Calu3 (cell line): ENCODE measurements around the gene FKBP15. TPM values are rescaled to one million over a fixed set of nuclear protein-coding genes. Genes with fewer than 3 reads are reported as not detected.

Source experiments
- BruUV-seq: library from RNA; stranded (reverse); fragments of 400-500 nt; replicated peaks from 2 replicates; lab custom pipeline; 2021; lab: Mats Ljungman, UMichigan
- CTCF ChIA-PET: fragments of 300-600 bp; sonication (Branson Sonifier 250); formaldehyde crosslinking; loops from one replicate; lab custom pipeline; 2022; ENCODE audit warnings: antibody characterized with exemption; lab: Charles Lee
- DNase-seq: peaks from one replicate; pipeline ENCODE4 v3.0.0; 2022
- H3K27ac Mint-ChIP-seq: one replicate; pipeline ENCODE4 v1.8.0; 2022; ENCODE audit warnings: mixed read lengths; ENCODE audit not compliant: unreplicated experiment
- H3K27me3 Mint-ChIP-seq: one replicate; pipeline ENCODE4 v1.8.0; 2022; ENCODE audit warnings: mixed read lengths; ENCODE audit not compliant: unreplicated experiment
- H3K36me3 Mint-ChIP-seq: one replicate; pipeline ENCODE4 v1.8.0; 2022; ENCODE audit warnings: mild to moderate bottlenecking, moderate library complexity, mixed read lengths; ENCODE audit not compliant: insufficient read depth, unreplicated experiment
- H3K4me1 Mint-ChIP-seq: one replicate; pipeline ENCODE4 v1.8.0; 2022; ENCODE audit warnings: mild to moderate bottlenecking, low read depth, mixed read lengths; ENCODE audit not compliant: unreplicated experiment
- H3K4me3 Mint-ChIP-seq: one replicate; pipeline ENCODE4 v1.8.0; 2022; ENCODE audit warnings: mild to moderate bottlenecking, low read depth, moderate library complexity, mixed read lengths; ENCODE audit not compliant: unreplicated experiment
- H3K9me3 Mint-ChIP-seq: one replicate; pipeline ENCODE4 v1.8.0; 2022; ENCODE audit warnings: low read depth, mixed read lengths; ENCODE audit not compliant: unreplicated experiment
- intact Hi-C: fragments of 100-400 bp; cut with micrococcal nuclease; formaldehyde crosslinking; loops from one replicate; pipeline ENCODE4 v1.10.0; 2022; ENCODE audit not compliant: unreplicated experiment
- total RNA-seq: library from RNA; stranded (reverse); gene quantifications from 2 replicates; pipeline ENCODE4 v1.2.3, GENCODE V29; 2022
- TF ChIP-seq, protein P1 (sequence below): fragments of 200-600 bp; IDR thresholded peaks from one replicate; pipeline ENCODE4 v1.8.0; 2022; ENCODE audit warnings: antibody characterized with exemption; ENCODE audit not compliant: unreplicated experiment

FKBP15 gene
- total RNA-seq, 1 experiment from 2014 or later, result 19.2 TPM

GRCh38 chr9:113205861-113206260, 15.2 kb downstream of the FKBP15 start:
- BruUV-seq, result no TSS peak
- TF ChIP-seq, protein P1, sequence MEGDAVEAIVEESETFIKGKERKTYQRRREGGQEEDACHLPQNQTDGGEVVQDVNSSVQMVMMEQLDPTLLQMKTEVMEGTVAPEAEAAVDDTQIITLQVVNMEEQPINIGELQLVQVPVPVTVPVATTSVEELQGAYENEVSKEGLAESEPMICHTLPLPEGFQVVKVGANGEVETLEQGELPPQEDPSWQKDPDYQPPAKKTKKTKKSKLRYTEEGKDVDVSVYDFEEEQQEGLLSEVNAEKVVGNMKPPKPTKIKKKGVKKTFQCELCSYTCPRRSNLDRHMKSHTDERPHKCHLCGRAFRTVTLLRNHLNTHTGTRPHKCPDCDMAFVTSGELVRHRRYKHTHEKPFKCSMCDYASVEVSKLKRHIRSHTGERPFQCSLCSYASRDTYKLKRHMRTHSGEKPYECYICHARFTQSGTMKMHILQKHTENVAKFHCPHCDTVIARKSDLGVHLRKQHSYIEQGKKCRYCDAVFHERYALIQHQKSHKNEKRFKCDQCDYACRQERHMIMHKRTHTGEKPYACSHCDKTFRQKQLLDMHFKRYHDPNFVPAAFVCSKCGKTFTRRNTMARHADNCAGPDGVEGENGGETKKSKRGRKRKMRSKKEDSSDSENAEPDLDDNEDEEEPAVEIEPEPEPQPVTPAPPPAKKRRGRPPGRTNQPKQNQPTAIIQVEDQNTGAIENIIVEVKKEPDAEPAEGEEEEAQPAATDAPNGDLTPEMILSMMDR, result no peak
- no peak overlapping the region for H3K27ac Mint-ChIP-seq
- no peak overlapping the region for H3K4me3 Mint-ChIP-seq
- H3K27me3 Mint-ChIP-seq, result no peaks in the 10 kb centered on the region
- H3K36me3 Mint-ChIP-seq, result no peaks in the 10 kb centered on the region
- H3K9me3 Mint-ChIP-seq, result no peaks in the 10 kb centered on the region
- CTCF ChIA-PET, result interaction anchor here (0.5 kb wide), 1 partner anchor 563 kb away, joined by 3 read pairs; no protein-coding TSS in a partner anchor
- no peaks in the 10 kb centered on the region for H3K4me1 Mint-ChIP-seq
- DNase-seq, result no peak
- intact Hi-C loops, result loop anchor here (10.0 kb wide), 1 partner anchor 59 kb away; no protein-coding TSS in a partner anchor

DNA sequence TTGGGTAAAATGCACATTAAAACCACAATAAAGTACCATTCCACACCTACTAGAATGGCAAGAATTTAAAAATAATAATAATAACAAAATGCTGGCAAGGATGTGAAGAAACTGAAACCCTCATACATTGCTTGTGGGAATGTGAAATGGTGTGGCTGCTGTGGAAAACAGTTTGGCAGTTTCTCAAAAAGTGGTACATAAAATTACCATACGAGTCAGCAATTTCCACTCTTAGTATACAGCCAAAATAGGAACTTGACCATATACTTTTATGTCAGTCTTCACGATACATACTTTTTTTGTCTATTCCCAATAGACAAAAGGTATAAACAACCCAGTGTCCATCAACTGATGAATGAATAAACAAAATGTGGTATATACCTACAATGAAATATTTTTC, 15.6 kb downstream of the FKBP15 start:
- Mint-ChIP-seq H3K27ac (no peak overlapping the region), H3K9me3 (no peaks in the 10 kb centered on the region), H3K36me3 (no peaks in the 10 kb centered on the region), H3K4me3 (no peak overlapping the region), H3K27me3 (no peaks in the 10 kb centered on the region), H3K4me1 (no peaks in the 10 kb centered on the region)
- CTCF ChIA-PET, result no interaction called here
- intact Hi-C loops, result loop anchor here (10.0 kb wide), 1 partner anchor 59 kb away; no protein-coding TSS in a partner anchor
- no peak for DNase-seq
- TF ChIP-seq, protein P1, result no peak
- no TSS peak for BruUV-seq

DNA sequence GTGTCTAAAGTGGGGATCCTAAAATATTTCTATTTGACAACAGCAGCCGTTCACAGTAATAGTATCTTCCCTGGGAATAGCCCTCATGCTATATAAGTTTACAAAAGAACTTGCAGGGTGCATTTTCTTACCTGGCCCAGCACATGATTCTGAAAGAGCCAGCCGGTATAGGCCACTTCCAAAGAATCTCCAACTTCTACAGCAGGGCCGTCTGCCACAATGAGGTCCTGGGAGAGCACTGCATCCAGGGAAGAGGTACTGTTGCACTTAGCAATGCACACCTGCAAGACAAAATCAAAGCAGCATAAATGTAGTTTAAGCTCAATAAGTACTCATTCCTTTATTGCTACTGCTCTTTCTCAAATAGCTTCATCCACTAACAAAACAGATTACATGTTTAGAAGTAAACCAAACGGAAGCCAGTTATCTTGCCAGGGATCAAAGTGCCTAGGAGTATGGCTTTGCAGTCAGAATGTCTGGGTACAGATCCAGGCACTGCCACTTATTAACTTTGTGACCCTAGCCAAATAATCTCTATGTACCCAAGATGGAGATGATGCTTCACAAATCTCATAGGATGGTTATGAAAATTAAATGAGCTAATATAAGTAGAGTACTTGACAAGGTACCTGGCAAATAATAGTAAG, 21.3 kb downstream of the FKBP15 start:
- BruUV-seq, result no TSS peak

GRCh38 chr9:113192455-113192854, 28.6 kb downstream of the FKBP15 start:
- Mint-ChIP-seq H3K36me3 (no peaks in the 10 kb centered on the region), H3K9me3 (no peaks in the 10 kb centered on the region), H3K4me3 (no peak overlapping the region), H3K27ac (no peak overlapping the region), H3K4me1 (no peaks in the 10 kb centered on the region), H3K27me3 (no peaks in the 10 kb centered on the region)
- TF ChIP-seq, protein P1, result no peak
- intact Hi-C loops, result no loop called here
- BruUV-seq, result no TSS peak
- no peak for DNase-seq
- CTCF ChIA-PET, result no interaction called here

More for the DNA sequence above, 21.3 kb downstream of the FKBP15 start:
- no peaks in the 10 kb centered on the region for H3K36me3 Mint-ChIP-seq
- CTCF ChIA-PET, result no interaction called here
- TF ChIP-seq, protein P1, result no peak
- H3K9me3 Mint-ChIP-seq, result no peaks in the 10 kb centered on the region
- H3K4me3 Mint-ChIP-seq, result no peak overlapping the region
- no peaks in the 10 kb centered on the region for H3K4me1 Mint-ChIP-seq
- intact Hi-C loops, result loop anchor here (10.0 kb wide), 1 partner anchor 65 kb away; no protein-coding TSS in a partner anchor
- no peak for DNase-seq
- H3K27ac Mint-ChIP-seq, result no peak overlapping the region
- H3K27me3 Mint-ChIP-seq, result no peaks in the 10 kb centered on the region
